Adrenal gland (tissue), 12 donors: ENCODE measurements around the gene NT5M. TPM values are rescaled to one million over a fixed set of nuclear protein-coding genes. Genes with fewer than 3 reads are reported as not detected.
A peak's percentile ranks its signal among the peaks of the same experiment; 100 is the strongest.
"Not testable (repeated sequence)": the region's sequence is repeated elsewhere in the genome, so short reads cannot be mapped to it uniquely, and the experiment has no call there.

Source experiments
- DNase-seq, 7 donors: peaks; one replicate each; pipeline ENCODE4 v3.0.0-alpha.2; 2019 to 2020
- H3K27ac ChIP-seq, 5 donors: fragments of 200-600 bp; sonication (generic) in 4 of 5; 1 replicate in 3 of 5; 2 replicates in 2 of 5; pipeline versions ENCODE4 v1.5.1 to v1.8.0; 2016 to 2020; ENCODE audit warnings: mild to moderate bottlenecking in 1 of 5
- H3K27me3 ChIP-seq: fragments of 200-600 bp; 2 replicates; pipeline ENCODE4 v1.8.0; 2021
- H3K36me3 ChIP-seq, 2 donors: fragments of 200-600 bp; replicated peaks in 1 of 2; 1 replicate in 1 of 2; 2 replicates in 1 of 2; pipeline versions ENCODE4 v1.5.1 to v1.8.0; 2018 to 2022
- H3K4me1 ChIP-seq, 2 donors: fragments of 200-600 bp; replicated peaks in 1 of 2; 1 replicate in 1 of 2; 2 replicates in 1 of 2; pipeline versions ENCODE4 v1.5.1 to v1.8.0; 2018 to 2021
- H3K4me3 ChIP-seq, 4 donors: fragments of 200-600 bp; sonication (generic) in 3 of 4; one replicate each; pipeline ENCODE4 v1.5.1; 2016 to 2018
- H3K9me3 ChIP-seq, 3 donors: fragments of 200-600 bp; sonication (generic) in 1 of 3; replicated peaks in 1 of 3; 1 replicate in 2 of 3; 2 replicates in 1 of 3; pipeline versions ENCODE4 v1.5.1 to v1.8.0; 2016 to 2021
- POLR2A ChIP-seq, 2 donors: fragments of 450-650 bp; IDR thresholded peaks; one replicate each; pipeline ENCODE4 v1.6.1; 2017; ENCODE audit warnings: antibody characterized with exemption in 2 of 2, mild to moderate bottlenecking in 2 of 2, moderate library complexity in 1 of 2
- WGBS, 4 donors: extraction: QIAGEN DNeasy Blood & Tissue Kit in 2 of 4; methylation state at CpG; one replicate each; pipeline versions ENCODE4 v1.1.5 to v1.1.7; 2013 to 2017; 5-methylcytosine and 5-hydroxymethylcytosine counted together
- intact Hi-C, 2 donors: fragments of 100-400 bp; cut with DNase I; formaldehyde crosslinking; loops; one replicate each; pipeline versions ENCODE4 v1.14.1 to v1.15.0; 2022 to 2023
- polyA plus RNA-seq, 3 donors: library from polyadenylated mRNA; stranded (reverse); fragments of 200-250 nt in 2 of 3; fragments of 350-450 nt in 1 of 3; fragmentation: Illumina TruSeq in 1 of 3; extraction: RNeasy Lipid Tissue Mini Kit (QIAGEN cat#74804) in 1 of 3; gene quantifications; one replicate each; pipeline ENCODE4 v1.2.3, GENCODE V29; 2013 to 2014
- total RNA-seq, 9 donors: library from RNA; depleted of rRNA in 4 of 9; stranded (reverse); fragments of >200 nt in 4 of 9; fragments of 120-200 nt in 1 of 9; fragmentation: NEBNext Ultra II Directional in 1 of 9; extraction: Animal tissue kit (Norgen Biotek cat#: 25700) in 1 of 9; gene quantifications; one replicate each; pipeline versions ENCODE4 v1.1.0 to v1.2.4, GENCODE V29; 2013 to 2023
- TF ChIP-seq, protein P1 (sequence below), 6 experiments: fragments of 450-650 bp in 4 of 6; fragments of 200-600 bp in 2 of 6; sonication (generic) in 1 of 6; IDR thresholded peaks; 1 replicate in 5 of 6; 2 replicates in 1 of 6; pipeline versions ENCODE4 v1.5.1 to v1.8.0; 2016 to 2021; ENCODE audit warnings: antibody characterized with exemption in 6 of 6, mild to moderate bottlenecking in 2 of 6, moderate library complexity in 1 of 6
- donor health status: healthy with polysubstance abuse.
- donor health status: Bipolar disorder and iron deficiency.
- donor health status: DM: yes; HTN: yes; CAD: no.
- donor health status: DM: no; HTN: no; CAD: no.
- donor health status: DM: no; HTN: no; CAD: no.
- donor health status: DM: yes; HTN: yes; CAD: no.

Gene NT5M
- total and polyA plus RNA-seq, 12 donors = 0.40 to 4.8 (median 1.7) TPM

DNA sequence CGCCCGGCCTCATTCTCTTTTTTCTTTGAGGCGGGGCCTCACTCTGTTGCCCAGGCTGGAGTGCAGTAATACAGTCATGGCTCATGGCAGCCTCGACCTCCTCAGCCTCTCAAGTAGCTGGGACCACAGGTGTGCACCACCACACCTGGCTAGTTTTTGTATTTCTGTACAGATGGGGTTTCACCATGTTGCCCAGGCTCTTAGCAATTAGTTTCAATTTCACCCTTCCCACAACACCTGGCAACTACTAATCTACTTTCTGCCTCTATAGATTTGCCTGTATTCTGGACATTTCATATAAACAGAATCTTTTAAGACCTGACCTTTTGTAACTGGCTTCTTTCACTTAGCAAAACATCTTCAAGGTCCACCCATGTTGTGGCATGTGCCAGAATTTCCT is 8.0 kb upstream of the NT5M start:
- Histone ChIP-seq H3K4me1 (no peaks in the 10 kb centered on the region), H3K36me3 (no peaks in the 10 kb centered on the region), H3K27ac (no peak overlapping the region), H3K4me3 (no peak overlapping the region), H3K9me3 (no peaks in the 10 kb centered on the region), H3K27me3 (no peaks in the 10 kb centered on the region)
- TF ChIP-seq POLR2A (IDR thresholded peaks at IDR 0.05) = no peak
- no peak for DNase-seq
- 93 to 100% (median 94%) methylated on average over 3 to 4 of the region's 4 CpGs for WGBS, 4 donors
- intact Hi-C loops = no loop called here

DNA sequence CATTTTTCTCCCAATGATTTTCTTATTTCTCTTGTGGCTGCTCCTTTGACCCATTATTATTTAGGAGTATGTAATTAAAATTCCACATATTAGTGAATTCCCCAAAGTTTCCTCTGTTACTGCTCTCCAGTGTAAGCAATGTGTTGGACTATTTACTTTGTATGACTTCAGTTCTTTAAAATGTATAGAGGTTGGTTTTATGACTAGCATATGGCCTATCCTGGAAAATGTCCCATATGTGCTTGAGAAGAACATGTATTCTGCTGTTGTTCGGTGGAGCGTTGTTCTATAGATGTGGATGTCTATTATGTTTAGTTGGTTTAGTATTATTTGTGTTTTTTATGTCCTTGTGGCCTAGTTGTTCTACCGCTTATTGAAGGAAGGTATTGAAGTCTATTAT is 6.0 kb upstream of the NT5M start:
- Histone ChIP-seq H3K9me3 (no peaks in the 10 kb centered on the region), H3K4me1 (peaks cover 0 to 10% of the 10 kb centered on the region in 2 donors), H3K27me3 (no peaks in the 10 kb centered on the region), H3K36me3 (no peaks in the 10 kb centered on the region), H3K4me3 (no peak overlapping the region), H3K27ac (no peak overlapping the region)
- TF ChIP-seq POLR2A (IDR thresholded peaks at IDR 0.05) = no peak
- TF ChIP-seq, protein P1, sequence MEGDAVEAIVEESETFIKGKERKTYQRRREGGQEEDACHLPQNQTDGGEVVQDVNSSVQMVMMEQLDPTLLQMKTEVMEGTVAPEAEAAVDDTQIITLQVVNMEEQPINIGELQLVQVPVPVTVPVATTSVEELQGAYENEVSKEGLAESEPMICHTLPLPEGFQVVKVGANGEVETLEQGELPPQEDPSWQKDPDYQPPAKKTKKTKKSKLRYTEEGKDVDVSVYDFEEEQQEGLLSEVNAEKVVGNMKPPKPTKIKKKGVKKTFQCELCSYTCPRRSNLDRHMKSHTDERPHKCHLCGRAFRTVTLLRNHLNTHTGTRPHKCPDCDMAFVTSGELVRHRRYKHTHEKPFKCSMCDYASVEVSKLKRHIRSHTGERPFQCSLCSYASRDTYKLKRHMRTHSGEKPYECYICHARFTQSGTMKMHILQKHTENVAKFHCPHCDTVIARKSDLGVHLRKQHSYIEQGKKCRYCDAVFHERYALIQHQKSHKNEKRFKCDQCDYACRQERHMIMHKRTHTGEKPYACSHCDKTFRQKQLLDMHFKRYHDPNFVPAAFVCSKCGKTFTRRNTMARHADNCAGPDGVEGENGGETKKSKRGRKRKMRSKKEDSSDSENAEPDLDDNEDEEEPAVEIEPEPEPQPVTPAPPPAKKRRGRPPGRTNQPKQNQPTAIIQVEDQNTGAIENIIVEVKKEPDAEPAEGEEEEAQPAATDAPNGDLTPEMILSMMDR (IDR thresholded peaks at IDR 0.05) = no peak
- DNase-seq = no peak
- 92 to 95% (median 94%) methylated on average over 3 of the region's 3 CpGs for WGBS, 4 donors
- intact Hi-C loops = no loop called here

DNA sequence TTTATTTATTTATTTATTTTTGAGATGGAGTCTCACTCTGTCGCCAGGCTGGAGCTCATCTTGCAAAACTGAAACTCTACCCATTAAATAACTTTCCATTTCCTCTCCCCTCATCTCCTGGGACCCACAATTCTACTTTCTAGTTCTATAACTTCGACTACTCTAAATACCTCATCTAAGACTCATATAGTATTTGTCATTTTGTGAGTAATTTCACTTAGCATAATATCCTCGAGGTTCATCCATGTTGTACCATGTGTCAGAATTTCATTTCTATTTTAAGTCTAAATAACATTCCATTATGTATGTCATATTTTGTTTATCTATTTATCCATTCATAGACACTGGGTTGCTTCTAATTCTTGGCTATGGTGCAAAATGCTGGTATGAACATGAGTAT is 5.1 kb upstream of the NT5M start:
- TF ChIP-seq, protein P1 (IDR thresholded peaks at IDR 0.05) = no peak
- TF ChIP-seq POLR2A (IDR thresholded peaks at IDR 0.05) = no peak
- intact Hi-C loops = no loop called here
- Histone ChIP-seq H3K9me3 (no peaks in the 10 kb centered on the region), H3K4me1 (peaks cover 0 to 10% of the 10 kb centered on the region in 2 donors), H3K27me3 (no peaks in the 10 kb centered on the region), H3K4me3 (no peak overlapping the region), H3K27ac (no peak overlapping the region), H3K36me3 (no peaks in the 10 kb centered on the region)
- WGBS, 4 donors = 46 to 69% (median 54%) methylated on average over 3 of the region's 3 CpGs
- DNase-seq = no peak

DNA sequence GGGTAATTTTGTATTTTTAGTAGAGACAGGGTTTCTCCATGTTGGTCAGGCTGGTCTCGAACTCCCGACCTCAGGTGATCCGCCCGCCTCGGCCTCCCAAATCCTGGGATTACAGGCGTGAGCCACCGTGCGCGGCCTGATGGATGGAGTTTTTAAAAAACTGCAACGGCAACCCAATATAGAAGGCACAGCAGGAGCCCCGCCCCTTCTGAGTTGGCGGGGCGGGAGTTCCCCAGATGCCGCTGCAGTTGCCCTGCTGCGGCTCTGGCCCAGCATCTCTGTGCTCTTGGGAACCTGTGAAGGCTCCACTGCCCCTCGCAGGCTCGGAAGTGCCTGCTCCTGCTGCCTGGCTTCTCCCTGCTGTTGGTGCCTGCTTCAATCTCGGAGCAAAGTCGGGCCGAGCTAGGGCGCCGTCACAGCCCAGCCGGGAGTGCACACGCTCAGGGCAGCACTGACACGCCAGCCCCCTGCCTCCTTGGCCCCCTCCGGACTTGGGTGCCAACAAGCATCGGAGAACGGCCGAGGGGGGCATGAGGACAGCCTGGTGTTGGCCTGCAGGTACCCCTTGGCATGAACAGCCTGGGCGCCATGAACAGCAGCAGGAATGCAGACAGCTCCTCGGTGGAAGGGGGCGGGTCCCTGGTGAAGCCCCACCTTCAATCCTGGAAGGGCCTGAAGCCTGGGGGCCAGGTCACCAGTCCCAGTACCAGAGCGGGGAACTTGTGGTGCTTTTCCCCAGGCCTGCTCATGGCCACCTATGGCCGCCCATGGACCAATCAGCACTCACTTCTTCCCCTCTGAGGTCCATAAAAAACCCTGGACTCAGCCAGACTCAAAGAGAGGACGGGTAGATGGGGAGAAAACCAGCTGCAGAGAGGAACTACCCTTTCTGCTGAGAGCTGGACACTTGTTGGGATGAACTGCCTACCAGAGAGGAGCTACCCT is 2.3 kb upstream of the NT5M start:
- intact Hi-C loops = loop anchor here (10.0 kb wide), 2 partner anchors 156 to 296 kb away; no protein-coding TSS in a partner anchor

DNA sequence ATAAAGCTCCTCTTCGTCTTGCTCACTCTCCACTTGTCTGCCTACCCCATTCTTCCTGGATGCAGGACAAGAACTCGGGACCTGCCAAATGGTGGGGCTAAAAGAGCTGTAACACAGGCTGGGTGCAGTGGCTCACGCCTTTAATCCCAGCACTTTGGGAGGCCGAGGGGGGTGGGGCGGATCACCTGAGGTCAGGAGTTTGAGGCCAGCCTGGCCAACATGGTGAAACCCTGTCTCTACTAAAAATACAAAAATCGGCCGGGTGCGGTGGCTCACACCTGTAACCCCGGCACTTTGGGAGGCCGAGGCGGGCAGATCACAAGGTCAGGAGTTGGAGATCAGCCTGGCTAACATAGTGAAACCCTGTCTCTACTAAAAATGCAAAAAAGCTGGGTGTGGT is 1.5 kb upstream of the NT5M start:
- not testable (repeated sequence) for H3K9me3 ChIP-seq, H3K36me3 ChIP-seq, H3K4me3 ChIP-seq, DNase-seq, H3K27ac ChIP-seq, H3K27me3 ChIP-seq
- H3K4me1 ChIP-seq = peaks cover 5 to 18% of the 10 kb centered on the region in 2 donors
- intact Hi-C loops = loop anchor here (10.0 kb wide), 2 partner anchors 157 to 297 kb away; no protein-coding TSS in a partner anchor
- WGBS, 4 donors = 84 to 94% (median 93%) methylated on average over 5 to 11 of the region's 11 CpGs

More for the DNA sequence above, 2.3 kb upstream of the NT5M start:
- no peaks in the 10 kb centered on the region for H3K9me3 ChIP-seq
- peak overlapping the region in 2 of 5 donors; percentile 30 to 65 for H3K27ac ChIP-seq
- no peaks in the 10 kb centered on the region for H3K36me3 ChIP-seq
- peak overlapping the region in 2 of 4 donors; percentile 21 to 35 for H3K4me3 ChIP-seq
- peaks cover 5 to 18% of the 10 kb centered on the region in 2 donors for H3K4me1 ChIP-seq
- TF ChIP-seq, protein P1 (IDR thresholded peaks at IDR 0.05) = no peak
- no peak for TF ChIP-seq POLR2A (IDR thresholded peaks at IDR 0.05)
- WGBS, 4 donors = 0 to 11% (median 6%) methylated on average over 5 to 35 of the region's 35 CpGs
- H3K27me3 ChIP-seq = no peaks in the 10 kb centered on the region
- DNase-seq = peak; percentile 40 to 62 (median 50)
